GM18907 (cell line): ENCODE measurements around the gene CSNK1G1.
"Not testable (repeated sequence)": the region's sequence is repeated elsewhere in the genome, so short reads cannot be mapped to it uniquely, and the experiment has no call there.

Source experiments
- ATAC-seq: cut with Tn5 transposase; IDR thresholded peaks from one replicate; pipeline ENCODE4 v1.9.1; 2021; ENCODE audit warnings: mild to moderate bottlenecking, moderate library complexity; ENCODE audit not compliant: unreplicated experiment

CSNK1G1 gene

DNA sequence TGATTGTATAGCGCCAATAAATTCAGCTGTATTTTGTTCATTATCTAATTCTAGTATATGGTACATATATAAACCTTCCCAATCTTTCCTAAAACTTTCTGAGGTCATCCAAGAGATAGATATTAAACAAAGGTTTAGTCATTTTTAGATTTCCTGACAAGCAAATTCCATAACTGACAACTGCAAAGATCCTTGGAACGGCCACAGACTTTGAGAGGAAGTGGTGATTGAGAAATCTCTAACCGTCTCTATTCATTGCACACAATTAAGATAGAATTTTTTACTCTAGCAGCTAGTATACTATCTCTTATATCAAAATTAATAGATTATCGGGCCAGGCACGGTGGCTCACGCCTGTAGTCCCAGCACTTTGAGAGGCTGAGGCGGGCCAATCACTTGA is 4.7 kb downstream of the CSNK1G1 start:
- no peak for ATAC-seq

GRCh38 chr15:64349375-64349774 is 6.6 kb downstream of the CSNK1G1 start:
- no peak for ATAC-seq

- ATAC-seq = no peak
These were observed 7.5 kb downstream of the CSNK1G1 start for GRCh38 chr15:64348455-64348854.

DNA sequence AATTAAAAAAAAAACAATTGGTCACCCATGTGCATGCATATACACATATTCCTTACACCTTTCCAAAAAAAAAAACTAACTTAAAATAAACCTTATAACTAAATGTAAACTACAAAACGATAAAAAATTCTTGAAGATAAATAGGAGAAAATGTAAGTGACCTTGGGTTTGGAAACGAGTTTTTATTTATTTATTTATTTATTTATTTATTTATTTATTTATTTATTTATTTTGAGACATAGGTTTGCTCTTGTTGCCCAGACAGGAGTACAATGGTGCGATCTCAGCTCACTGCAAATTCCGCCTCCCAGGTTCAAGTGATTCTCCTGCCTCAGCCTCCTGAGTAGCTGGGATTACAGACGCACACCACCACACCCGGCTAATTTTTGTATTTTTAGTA is 9.7 kb downstream of the CSNK1G1 start:
- not testable (repeated sequence) for ATAC-seq

- ATAC-seq = no peak
These were observed 11.2 kb downstream of the CSNK1G1 start for GRCh38 chr15:64344651-64345294.

- ATAC-seq = no peak
These were observed 12.1 kb downstream of the CSNK1G1 start for GRCh38 chr15:64343841-64344240.

GRCh38 chr15:64343222-64343621 is 12.8 kb downstream of the CSNK1G1 start:
- ATAC-seq = no peak

- ATAC-seq = no peak
These were observed 14.0 kb downstream of the CSNK1G1 start for GRCh38 chr15:64341961-64342360.

- ATAC-seq = no peak
These were observed 15.6 kb downstream of the CSNK1G1 start for GRCh38 chr15:64340355-64340754.

DNA sequence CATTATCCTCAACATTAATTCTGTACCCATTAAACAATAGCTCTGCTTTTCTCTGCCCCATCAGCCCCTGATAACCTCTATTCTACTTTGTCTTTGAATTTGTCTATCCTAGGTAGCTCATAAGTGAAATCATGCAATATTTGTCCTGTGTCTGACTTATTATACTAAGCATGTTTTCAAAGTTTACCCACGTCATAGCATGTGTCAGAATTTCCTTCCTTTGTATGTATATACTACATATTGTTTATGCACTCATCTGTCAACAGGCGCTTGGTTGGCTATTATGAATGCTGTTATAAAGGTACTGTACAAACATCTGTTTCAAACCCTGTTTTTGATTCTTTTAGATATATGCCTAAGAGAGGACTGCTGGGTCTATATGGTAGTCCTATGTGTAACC is 18.2 kb downstream of the CSNK1G1 start:
- ATAC-seq = no peak

DNA sequence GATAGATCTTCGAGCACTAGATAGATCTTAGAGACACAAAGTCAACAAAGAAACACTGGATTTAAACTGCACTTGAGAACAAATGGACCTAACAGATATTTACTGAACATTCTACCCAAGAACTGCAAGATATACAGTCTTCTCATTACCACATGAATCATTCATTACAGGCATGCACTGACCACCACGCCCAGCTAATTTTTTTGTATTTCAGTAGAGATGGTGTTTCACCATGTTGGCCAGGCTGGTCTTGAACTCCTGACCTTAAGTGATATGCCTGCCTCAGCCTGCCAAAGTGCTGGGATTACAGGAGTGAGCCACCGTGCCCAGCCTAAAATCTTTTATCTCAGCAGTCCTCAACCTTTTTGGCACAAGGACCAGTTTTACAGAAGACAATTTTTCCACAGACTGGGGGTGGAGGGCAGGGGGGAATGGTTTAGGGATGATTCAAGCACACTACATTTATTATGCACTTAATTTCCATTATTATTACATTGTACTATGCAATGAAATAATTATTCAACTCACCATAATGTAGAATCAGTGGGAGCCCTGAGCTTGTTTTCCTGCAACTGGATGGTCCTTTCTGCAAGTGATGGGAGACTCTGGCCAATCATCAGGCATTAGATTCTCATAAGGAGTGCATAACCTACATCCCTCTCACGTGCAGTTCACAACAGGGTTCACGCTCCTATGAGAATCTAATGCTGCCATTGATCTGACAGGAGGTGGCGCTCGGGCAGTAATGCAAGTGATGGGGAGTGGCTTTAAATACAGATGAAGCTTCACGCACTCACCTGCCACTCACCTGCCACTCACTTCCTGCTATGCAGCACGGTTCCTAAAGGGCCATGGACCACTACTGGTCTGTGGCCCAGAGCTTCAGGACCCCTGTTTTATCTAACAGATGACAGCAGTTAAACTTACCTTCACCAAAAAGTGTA is 21.7 kb downstream of the CSNK1G1 start:
- no peak for ATAC-seq

DNA sequence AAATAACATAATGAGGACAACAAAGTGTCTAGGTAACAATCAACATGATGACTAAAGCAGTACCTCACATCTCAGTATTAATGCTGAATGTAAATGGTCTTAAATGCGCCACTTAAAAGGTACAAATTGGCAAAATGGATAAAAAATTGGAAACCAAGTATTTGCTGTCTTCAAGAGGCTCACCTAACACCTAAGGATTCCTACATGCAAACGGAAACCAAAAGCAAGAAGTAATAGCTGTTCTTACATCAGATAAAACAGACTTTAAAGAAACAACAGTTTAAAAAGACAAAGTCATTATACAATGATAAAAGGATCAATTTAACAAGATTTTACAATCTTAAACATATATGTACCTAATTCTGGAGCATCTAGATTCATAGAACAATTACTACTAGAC is 22.5 kb downstream of the CSNK1G1 start:
- no peak for ATAC-seq

DNA sequence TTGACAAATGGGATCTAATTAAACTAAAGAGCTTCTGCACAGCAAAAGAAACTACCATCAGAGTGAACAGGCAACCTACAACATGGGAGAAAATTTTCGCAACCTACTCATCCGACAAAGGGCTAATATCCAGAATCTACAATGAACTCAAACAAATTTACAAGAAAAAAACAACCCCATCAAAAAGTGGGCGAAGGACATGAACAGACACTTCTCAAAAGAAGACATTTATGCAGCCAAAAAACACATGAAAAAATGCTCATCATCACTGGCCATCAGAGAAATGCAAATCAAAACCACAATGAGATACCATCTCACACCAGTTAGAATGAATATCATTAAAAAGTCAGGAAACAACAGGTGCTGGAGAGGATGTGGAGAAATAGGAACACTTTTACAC is 24.3 kb downstream of the CSNK1G1 start:
- not testable (repeated sequence) for ATAC-seq

DNA sequence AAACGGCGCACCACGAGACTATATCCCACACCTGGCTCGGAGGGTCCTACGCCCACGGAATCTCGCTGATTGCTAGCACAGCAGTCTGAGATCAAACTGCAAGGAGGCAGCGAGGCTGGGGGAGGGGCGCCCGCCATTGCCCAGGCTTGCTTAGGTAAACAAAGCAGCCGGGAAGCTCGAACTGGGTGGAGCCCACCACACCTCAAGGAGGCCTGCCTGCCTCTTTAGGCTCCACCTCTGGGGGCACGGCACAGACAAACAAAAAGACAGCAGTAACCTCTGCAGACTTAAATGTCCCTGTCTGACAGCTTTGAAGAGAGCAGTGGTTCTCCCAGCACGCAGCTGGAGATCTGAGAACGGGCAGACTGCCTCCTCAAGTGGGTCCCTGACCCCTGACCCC is 29.0 kb downstream of the CSNK1G1 start:
- not testable (repeated sequence) for ATAC-seq

DNA sequence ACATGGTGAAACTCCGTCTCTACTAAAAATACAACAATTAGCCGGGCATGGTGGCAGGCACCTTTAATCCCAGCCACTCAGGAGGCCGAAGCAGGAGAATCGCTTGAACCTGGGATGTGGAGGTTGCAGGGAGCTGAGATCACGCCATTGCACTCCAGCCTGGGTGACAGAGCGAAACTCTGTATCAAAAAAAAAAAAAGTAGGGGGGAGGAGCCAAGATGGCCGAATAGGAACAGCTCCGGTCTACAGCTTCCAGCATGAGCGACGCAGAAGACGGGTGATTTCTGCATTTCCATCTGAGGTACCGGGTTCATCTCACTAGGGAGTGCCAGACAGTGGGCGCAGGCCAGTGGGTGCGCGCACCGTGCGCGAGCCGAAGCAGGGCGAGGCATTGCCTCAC is 29.5 kb downstream of the CSNK1G1 start:
- not testable (repeated sequence) for ATAC-seq

- no peak for ATAC-seq
These were observed 31.7 kb downstream of the CSNK1G1 start for GRCh38 chr15:64324165-64324877.

GRCh38 chr15:64315216-64315615 is 40.8 kb downstream of the CSNK1G1 start:
- no peak for ATAC-seq

DNA sequence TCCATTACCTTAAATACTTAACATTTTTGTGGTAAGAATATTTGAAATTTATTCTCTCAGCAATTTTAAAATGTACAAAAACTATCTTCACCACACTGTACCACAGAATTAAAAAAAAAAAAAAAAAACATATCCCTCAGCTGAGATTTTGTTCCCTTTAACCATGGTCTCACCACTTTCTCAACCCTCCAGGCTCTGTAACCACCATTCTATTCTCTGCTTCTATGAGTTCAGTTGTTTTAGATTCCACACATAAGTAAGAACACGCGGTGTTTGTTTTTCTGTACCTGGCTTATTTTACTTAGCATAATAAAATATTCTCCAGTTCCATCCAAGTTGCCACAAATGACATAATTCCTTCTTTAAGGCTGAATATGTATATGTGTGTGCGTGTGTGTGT is 41.5 kb downstream of the CSNK1G1 start:
- ATAC-seq = no peak

GRCh38 chr15:64311566-64311965 is 44.4 kb downstream of the CSNK1G1 start:
- no peak for ATAC-seq

DNA sequence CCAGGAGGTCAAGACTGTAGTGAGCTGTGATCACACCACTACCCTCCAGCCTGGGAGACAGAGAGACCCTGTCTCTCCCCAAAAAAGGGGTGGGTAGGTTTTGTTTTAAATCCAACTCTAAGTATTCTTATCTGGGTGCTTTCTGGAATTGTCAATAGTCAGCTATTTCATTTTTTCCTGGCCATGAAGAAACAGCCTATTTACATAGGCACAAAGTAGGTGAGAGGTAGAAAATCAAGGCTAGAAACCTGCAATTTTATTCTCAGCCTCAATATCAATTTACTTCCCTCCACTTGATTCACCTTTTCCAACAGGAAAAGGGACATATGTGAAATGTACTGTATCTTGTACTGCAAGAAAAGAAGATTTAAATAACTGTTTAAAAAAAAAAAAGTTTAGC is 45.9 kb downstream of the CSNK1G1 start:
- no peak for ATAC-seq

- no peak for ATAC-seq
These were observed 50.7 kb downstream of the CSNK1G1 start for GRCh38 chr15:64305261-64305660.

DNA sequence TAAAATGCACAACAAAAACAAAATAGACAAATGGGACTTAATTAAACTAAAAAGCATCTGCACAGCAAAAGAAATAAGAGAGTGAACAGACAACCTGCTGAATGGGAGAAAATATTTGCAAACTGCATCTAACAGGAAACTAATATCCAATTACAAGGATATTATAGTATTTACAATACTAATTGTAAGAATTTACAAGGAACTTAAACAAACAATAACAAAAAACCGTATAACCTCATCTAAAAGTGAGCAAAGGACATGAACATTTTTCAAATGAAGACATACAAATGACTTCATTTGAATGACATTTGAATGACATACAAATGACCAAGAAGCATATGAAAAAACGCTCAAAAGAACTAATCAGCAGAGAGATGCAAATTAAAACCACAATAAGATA is 66.4 kb downstream of the CSNK1G1 start:
- no peak for ATAC-seq
